Neural progenitor cell (in vitro differentiated cells): ENCODE measurements around the gene RALGAPB. TPM values are rescaled to one million over a fixed set of nuclear protein-coding genes. Genes with fewer than 3 reads are reported as not detected.

Experiments
- DNase-seq: peaks from one replicate; pipeline ENCODE4 v3.0.0-alpha.2; 2016; ENCODE audit warnings: low spot score
- H2AFZ ChIP-seq: fragments of 200-600 bp; sonication (generic); replicated peaks from 2 replicates; pipeline ENCODE4 v1.6.1; 2016; ENCODE audit warnings: antibody characterized with exemption
- H3F3A ChIP-seq: fragments of 200-600 bp; sonication (generic); 2 replicates; pipeline ENCODE4 v1.6.1; 2016; ENCODE audit warnings: antibody characterized with exemption, low read depth
- H3K27ac ChIP-seq: fragments of 200-600 bp; sonication (generic); 2 replicates; pipeline ENCODE4 v1.5.1; 2016; ENCODE audit warnings: mild to moderate bottlenecking
- H3K27me3 ChIP-seq: fragments of 200-600 bp; sonication (generic); 2 replicates; pipeline ENCODE4 v1.6.1; 2016; ENCODE audit warnings: mild to moderate bottlenecking, moderate library complexity
- H3K36me3 ChIP-seq: fragments of 200-600 bp; sonication (generic); 2 replicates; pipeline ENCODE4 v1.5.1; 2016
- H3K4me1 ChIP-seq: fragments of 200-600 bp; sonication (generic); 2 replicates; pipeline ENCODE4 v1.6.1; 2016; ENCODE audit warnings: mixed run types
- H3K4me2 ChIP-seq: fragments of 200-600 bp; sonication (generic); 2 replicates; pipeline ENCODE4 v1.6.1; 2016
- H3K4me3 ChIP-seq: fragments of 200-600 bp; sonication (generic); 2 replicates; pipeline ENCODE4 v1.5.1; 2016
- H3K79me2 ChIP-seq: fragments of 200-600 bp; sonication (generic); 2 replicates; pipeline ENCODE4 v1.6.1; 2016; ENCODE audit warnings: low read depth
- H3K9ac ChIP-seq: fragments of 200-600 bp; sonication (generic); 2 replicates; pipeline ENCODE4 v1.6.1; 2016
- H3K9me3 ChIP-seq: fragments of 200-600 bp; sonication (generic); 2 replicates; pipeline ENCODE4 v1.5.1; 2016; ENCODE audit warnings: low read depth
- H4K20me1 ChIP-seq: fragments of 200-600 bp; sonication (generic); 2 replicates; pipeline ENCODE4 v1.6.1; 2016; ENCODE audit warnings: low read depth
- H3K27ac Mint-ChIP-seq: 3 replicates; pipeline ENCODE4 v1.8.0; 2021; ENCODE audit warnings: mixed read lengths
- H3K27me3 Mint-ChIP-seq: 2 replicates; pipeline ENCODE4 v1.8.0; 2022; ENCODE audit warnings: low read depth, mild to moderate bottlenecking, inconsistent platforms, moderate library complexity, mixed read lengths; ENCODE audit not compliant: insufficient read depth
- H3K36me3 Mint-ChIP-seq: 3 replicates; pipeline ENCODE4 v1.8.0; 2021; ENCODE audit warnings: mixed read lengths
- H3K4me1 Mint-ChIP-seq: 3 replicates; pipeline ENCODE4 v1.8.0; 2021; ENCODE audit warnings: mixed read lengths
- H3K4me3 Mint-ChIP-seq: 3 replicates; pipeline ENCODE4 v1.8.0; 2021; ENCODE audit warnings: mild to moderate bottlenecking, moderate library complexity, mixed read lengths
- H3K9me3 Mint-ChIP-seq: 3 replicates; pipeline ENCODE4 v1.8.0; 2020; ENCODE audit warnings: mixed read lengths
- EZH2 ChIP-seq: fragments of 200-600 bp; sonication (generic); IDR thresholded peaks from 2 replicates; pipeline ENCODE4 v1.6.1; 2017; ENCODE audit warnings: antibody characterized with exemption, mild to moderate bottlenecking, moderate library complexity
- EZH2phosphoT487 ChIP-seq: fragments of 200-600 bp; sonication (generic); IDR thresholded peaks from 2 replicates; pipeline ENCODE4 v1.6.1; 2017; ENCODE audit warnings: antibody characterized with exemption
- total RNA-seq: library from RNA; depleted of rRNA; stranded (reverse); fragments of >200 nt; gene quantifications from 2 replicates; pipeline ENCODE4 v1.2.3, GENCODE V29; 2015; ENCODE audit warnings: low replicate concordance
- TF ChIP-seq, protein P1 (sequence below): fragments of 200-600 bp; sonication (generic); IDR thresholded peaks from 2 replicates; pipeline ENCODE4 v1.5.1; 2017; ENCODE audit warnings: antibody characterized with exemption, mild to moderate bottlenecking

RALGAPB gene
- total RNA-seq, 1 donor from 2014 or later, result 39.1 TPM

DNA sequence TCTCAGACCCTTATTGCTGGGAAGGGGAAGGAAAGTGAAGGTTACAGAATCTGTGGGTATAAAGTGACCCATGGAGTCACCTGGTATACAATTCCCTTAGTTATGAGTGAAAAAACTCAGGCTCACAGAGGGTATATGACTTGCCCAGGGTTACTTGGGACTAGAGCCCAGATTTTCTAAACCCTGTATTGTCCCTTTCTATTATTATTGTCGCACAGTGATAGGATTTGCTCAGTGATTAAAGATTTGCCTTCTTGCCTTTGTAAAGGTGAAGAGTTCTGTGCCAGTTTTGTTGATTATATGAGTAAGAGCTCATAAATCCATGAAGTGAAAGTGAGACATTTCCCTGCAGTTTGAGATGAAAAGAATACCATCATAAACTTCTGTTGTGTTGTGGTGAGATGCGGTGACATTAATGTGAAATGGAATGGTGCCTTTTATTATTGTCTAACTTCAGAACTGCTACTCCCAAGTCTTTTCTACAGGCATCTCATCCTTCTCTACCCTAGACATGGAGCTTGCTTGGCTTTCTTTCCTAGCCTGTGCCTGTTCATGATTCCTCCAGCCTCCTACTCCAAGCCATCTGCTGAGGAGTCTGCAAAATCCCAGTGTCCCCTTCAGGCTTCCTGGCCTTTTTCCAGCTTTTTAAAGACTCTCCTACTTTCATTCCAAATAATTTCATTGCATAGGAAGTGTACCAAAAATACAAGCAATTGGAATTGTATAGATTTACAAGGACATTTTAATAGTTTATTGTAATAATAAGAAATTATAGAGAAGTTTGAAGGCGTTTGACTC, 74.8 kb downstream of the RALGAPB start:
- H2AFZ ChIP-seq, result no peak overlapping the region
- H3K79me2 ChIP-seq, result no peaks in the 10 kb centered on the region
- H3K27me3 ChIP-seq, result no peaks in the 10 kb centered on the region
- Mint-ChIP-seq H3K27ac (no peak overlapping the region), H3K4me3 (no peak overlapping the region), H3K27me3 (no peaks in the 10 kb centered on the region), H3K36me3 (peaks cover 10% of the 10 kb centered on the region), H3K9me3 (no peaks in the 10 kb centered on the region), H3K4me1 (no peaks in the 10 kb centered on the region)
- H4K20me1 ChIP-seq, result no peaks in the 10 kb centered on the region
- H3K36me3 ChIP-seq, result peaks cover 20% of the 10 kb centered on the region
- no peaks in the 10 kb centered on the region for H3K9me3 ChIP-seq
- H3K4me2 ChIP-seq, result no peak overlapping the region
- no peak overlapping the region for H3K4me3 ChIP-seq
- no peak overlapping the region for H3K9ac ChIP-seq
- no peaks in the 10 kb centered on the region for H3F3A ChIP-seq
- H3K4me1 ChIP-seq, result no peaks in the 10 kb centered on the region
- DNase-seq, result no peak
- no peak overlapping the region for H3K27ac ChIP-seq
- TF ChIP-seq, protein P1, sequence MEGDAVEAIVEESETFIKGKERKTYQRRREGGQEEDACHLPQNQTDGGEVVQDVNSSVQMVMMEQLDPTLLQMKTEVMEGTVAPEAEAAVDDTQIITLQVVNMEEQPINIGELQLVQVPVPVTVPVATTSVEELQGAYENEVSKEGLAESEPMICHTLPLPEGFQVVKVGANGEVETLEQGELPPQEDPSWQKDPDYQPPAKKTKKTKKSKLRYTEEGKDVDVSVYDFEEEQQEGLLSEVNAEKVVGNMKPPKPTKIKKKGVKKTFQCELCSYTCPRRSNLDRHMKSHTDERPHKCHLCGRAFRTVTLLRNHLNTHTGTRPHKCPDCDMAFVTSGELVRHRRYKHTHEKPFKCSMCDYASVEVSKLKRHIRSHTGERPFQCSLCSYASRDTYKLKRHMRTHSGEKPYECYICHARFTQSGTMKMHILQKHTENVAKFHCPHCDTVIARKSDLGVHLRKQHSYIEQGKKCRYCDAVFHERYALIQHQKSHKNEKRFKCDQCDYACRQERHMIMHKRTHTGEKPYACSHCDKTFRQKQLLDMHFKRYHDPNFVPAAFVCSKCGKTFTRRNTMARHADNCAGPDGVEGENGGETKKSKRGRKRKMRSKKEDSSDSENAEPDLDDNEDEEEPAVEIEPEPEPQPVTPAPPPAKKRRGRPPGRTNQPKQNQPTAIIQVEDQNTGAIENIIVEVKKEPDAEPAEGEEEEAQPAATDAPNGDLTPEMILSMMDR, result no peak
- TF ChIP-seq EZH2phosphoT487 (no peak), EZH2 (no peak)

DNA sequence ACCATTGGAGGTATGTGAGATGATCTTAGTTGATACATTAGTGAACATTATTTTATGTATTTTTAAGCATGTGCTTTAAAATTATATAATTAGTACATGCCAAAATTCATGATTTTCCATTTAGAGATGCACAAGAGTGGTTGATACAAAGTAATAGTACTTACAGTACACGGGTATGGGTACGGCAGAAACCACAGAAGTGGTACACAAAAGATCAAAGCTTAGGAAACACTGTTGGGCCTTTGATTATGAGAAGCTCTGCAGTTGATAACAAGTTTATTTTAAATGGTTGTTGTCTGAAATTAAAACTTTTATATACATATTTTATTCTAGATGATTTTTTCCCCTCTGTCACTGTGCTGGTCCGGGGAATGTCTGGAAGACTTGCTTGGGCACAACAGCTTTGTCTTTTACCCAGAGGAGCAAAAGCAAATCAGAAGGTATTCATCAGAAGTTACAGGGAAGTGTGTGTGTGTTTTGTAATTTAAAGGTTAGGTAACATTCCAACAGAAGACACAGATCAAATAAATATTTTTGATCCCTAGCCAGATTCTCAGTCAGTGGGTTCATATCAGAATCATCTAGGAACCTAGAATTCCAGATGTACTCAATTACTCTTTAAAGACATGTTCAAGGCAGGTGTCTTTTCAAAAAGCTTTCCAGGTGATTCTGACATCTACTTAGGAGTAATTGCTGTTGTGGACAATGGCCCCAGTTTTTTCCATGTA, 75.9 kb downstream of the RALGAPB start:
- peaks cover 5% of the 10 kb centered on the region for H3K36me3 Mint-ChIP-seq
- no peaks in the 10 kb centered on the region for H3K27me3 ChIP-seq
- H3K9ac ChIP-seq, result no peak overlapping the region
- no peak overlapping the region for H2AFZ ChIP-seq
- H3K27me3 Mint-ChIP-seq, result no peaks in the 10 kb centered on the region
- no peaks in the 10 kb centered on the region for H3K4me1 Mint-ChIP-seq
- no peak overlapping the region for H3K4me3 Mint-ChIP-seq
- no peak for DNase-seq
- peaks cover 20% of the 10 kb centered on the region for H3K36me3 ChIP-seq
- H3K9me3 Mint-ChIP-seq, result no peaks in the 10 kb centered on the region
- TF ChIP-seq, protein P1, result no peak
- no peak for TF ChIP-seq EZH2phosphoT487
- TF ChIP-seq EZH2, result no peak
- H3K9me3 ChIP-seq, result no peaks in the 10 kb centered on the region
- H3K79me2 ChIP-seq, result no peaks in the 10 kb centered on the region
- no peak overlapping the region for H3K4me3 ChIP-seq
- H4K20me1 ChIP-seq, result no peaks in the 10 kb centered on the region
- H3K27ac Mint-ChIP-seq, result no peak overlapping the region
- H3K4me2 ChIP-seq, result no peak overlapping the region
- H3K27ac ChIP-seq, result no peak overlapping the region
- H3K4me1 ChIP-seq, result no peaks in the 10 kb centered on the region
- H3F3A ChIP-seq, result no peaks in the 10 kb centered on the region

DNA sequence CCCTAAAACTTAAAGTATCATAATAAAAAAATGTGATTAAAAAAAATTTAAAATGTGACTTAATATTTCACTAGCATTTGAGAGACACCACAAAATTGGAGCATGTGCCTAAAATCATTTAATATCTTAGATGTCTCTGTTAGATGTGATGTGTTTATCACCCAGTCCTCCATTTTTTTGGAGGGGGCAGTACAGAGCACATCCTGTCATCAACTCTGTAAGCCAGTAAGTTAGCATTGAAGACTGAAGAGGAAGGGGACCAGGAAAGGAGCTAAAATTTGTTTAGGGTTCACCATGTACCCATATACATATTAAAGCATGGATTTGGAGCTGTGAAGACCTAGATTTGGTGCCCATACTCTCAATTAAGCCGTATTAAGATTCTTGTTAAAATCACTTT, 77.6 kb downstream of the RALGAPB start:
- TF ChIP-seq EZH2, result no peak
- TF ChIP-seq, protein P1, result peak; percentile 34
- no peak for TF ChIP-seq EZH2phosphoT487

More for the DNA sequence above, 77.6 kb downstream of the RALGAPB start:
- Histone ChIP-seq H3K4me1 (no peaks in the 10 kb centered on the region), H3K79me2 (no peaks in the 10 kb centered on the region), H3K27me3 (no peaks in the 10 kb centered on the region), H4K20me1 (no peaks in the 10 kb centered on the region), H3F3A (no peaks in the 10 kb centered on the region), H3K4me3 (no peak overlapping the region), H3K4me2 (no peak overlapping the region), H3K9me3 (no peaks in the 10 kb centered on the region), H3K27ac (no peak overlapping the region), H3K36me3 (peaks cover 22% of the 10 kb centered on the region), H3K9ac (no peak overlapping the region), H2AFZ (no peak overlapping the region)
- DNase-seq, result peak; percentile 4
- Mint-ChIP-seq H3K36me3 (peaks cover 9% of the 10 kb centered on the region), H3K4me1 (no peaks in the 10 kb centered on the region), H3K27me3 (no peaks in the 10 kb centered on the region), H3K9me3 (no peaks in the 10 kb centered on the region), H3K27ac (no peak overlapping the region), H3K4me3 (no peak overlapping the region)
